Cardiac muscle cell (in vitro differentiated cells and primary cell): ENCODE measurements around the gene ARFGAP2. TPM values are rescaled to one million over a fixed set of nuclear protein-coding genes. Genes with fewer than 3 reads are reported as not detected.

Experiments
- DNase-seq, 2 donors: peaks; one replicate each; pipeline versions ENCODE4 v3.0.0 to v3.0.0-alpha.2; 2010 to 2017; ENCODE audit warnings: low read depth in 1 of 2, low spot score in 1 of 2
- H3K27ac ChIP-seq: fragments of 200-600 bp; sonication (generic); 2 replicates; pipeline ENCODE4 v1.5.1; 2016
- H3K27me3 ChIP-seq: fragments of 200-600 bp; sonication (generic); 2 replicates; pipeline ENCODE4 v1.6.0; 2016; ENCODE audit warnings: control low read depth
- H3K36me3 ChIP-seq: fragments of 200-600 bp; sonication (generic); 2 replicates; pipeline ENCODE4 v1.5.1; 2016; ENCODE audit warnings: control low read depth
- H3K4me1 ChIP-seq: fragments of 200-600 bp; sonication (generic); 2 replicates; pipeline ENCODE4 v1.8.1; 2017; ENCODE audit warnings: low read depth, mild to moderate bottlenecking, mixed run types
- H3K4me3 ChIP-seq: fragments of 200-600 bp; sonication (generic); 2 replicates; pipeline ENCODE4 v1.5.1; 2016; ENCODE audit warnings: mild to moderate bottlenecking
- H3K9me3 ChIP-seq: fragments of 200-600 bp; sonication (generic); 2 replicates; pipeline ENCODE4 v1.5.1; 2017; ENCODE audit warnings: low read depth, mild to moderate bottlenecking, control low read depth
- CTCF ChIP-seq: IDR thresholded peaks from 2 replicates; pipeline ENCODE4 v1.5.1; 2012; ENCODE audit warnings: low read depth, mild to moderate bottlenecking, low read length
- polyA plus RNA-seq: library from polyadenylated mRNA; unstranded; fragments of >200 nt; fragmentation: Nextera tagmentation; extraction: Ambion mirVana; gene quantifications from 2 replicates; pipeline ENCODE4 v1.2.1, GENCODE V29; 2016
- total RNA-seq: library from RNA; depleted of rRNA; stranded (reverse); fragments of >200 nt; gene quantifications from 2 replicates; pipeline ENCODE4 v1.2.3, GENCODE V29; 2016

Gene ARFGAP2
- total and polyA plus RNA-seq, 2 experiments from 2014 or later: 107 to 136 TPM

GRCh38 chr11:47185305-47186075 is 8.8 kb upstream of the ARFGAP2 start:
- no peaks in the 10 kb centered on the region for H3K27me3 ChIP-seq
- no peaks in the 10 kb centered on the region for H3K36me3 ChIP-seq
- peaks cover 30% of the 10 kb centered on the region for H3K4me1 ChIP-seq
- H3K27ac ChIP-seq: peak overlapping the region; percentile 91
- no peak for TF ChIP-seq CTCF
- DNase-seq: peak; percentile 43 to 85
- peak overlapping the region; percentile 80 for H3K4me3 ChIP-seq
- no peaks in the 10 kb centered on the region for H3K9me3 ChIP-seq

GRCh38 chr11:47184711-47185304 is 8.1 kb upstream of the ARFGAP2 start:
- H3K27me3 ChIP-seq: no peaks in the 10 kb centered on the region
- no peaks in the 10 kb centered on the region for H3K36me3 ChIP-seq
- H3K9me3 ChIP-seq: no peaks in the 10 kb centered on the region
- TF ChIP-seq CTCF: no peak
- H3K27ac ChIP-seq: peak overlapping the region; percentile 91
- H3K4me1 ChIP-seq: peaks cover 30% of the 10 kb centered on the region
- H3K4me3 ChIP-seq: peak overlapping the region; percentile 80
- peak in 1 of 2 donors; percentile 19 for DNase-seq

- no peak for TF ChIP-seq CTCF
- H3K27ac ChIP-seq: peak overlapping the region; percentile 91
- no peak overlapping the region for H3K4me3 ChIP-seq
- no peaks in the 10 kb centered on the region for H3K9me3 ChIP-seq
- no peaks in the 10 kb centered on the region for H3K36me3 ChIP-seq
- no peaks in the 10 kb centered on the region for H3K27me3 ChIP-seq
- peaks cover 24% of the 10 kb centered on the region for H3K4me1 ChIP-seq
- DNase-seq: no peak
These were observed 7.3 kb upstream of the ARFGAP2 start for GRCh38 chr11:47183969-47184368.

DNA sequence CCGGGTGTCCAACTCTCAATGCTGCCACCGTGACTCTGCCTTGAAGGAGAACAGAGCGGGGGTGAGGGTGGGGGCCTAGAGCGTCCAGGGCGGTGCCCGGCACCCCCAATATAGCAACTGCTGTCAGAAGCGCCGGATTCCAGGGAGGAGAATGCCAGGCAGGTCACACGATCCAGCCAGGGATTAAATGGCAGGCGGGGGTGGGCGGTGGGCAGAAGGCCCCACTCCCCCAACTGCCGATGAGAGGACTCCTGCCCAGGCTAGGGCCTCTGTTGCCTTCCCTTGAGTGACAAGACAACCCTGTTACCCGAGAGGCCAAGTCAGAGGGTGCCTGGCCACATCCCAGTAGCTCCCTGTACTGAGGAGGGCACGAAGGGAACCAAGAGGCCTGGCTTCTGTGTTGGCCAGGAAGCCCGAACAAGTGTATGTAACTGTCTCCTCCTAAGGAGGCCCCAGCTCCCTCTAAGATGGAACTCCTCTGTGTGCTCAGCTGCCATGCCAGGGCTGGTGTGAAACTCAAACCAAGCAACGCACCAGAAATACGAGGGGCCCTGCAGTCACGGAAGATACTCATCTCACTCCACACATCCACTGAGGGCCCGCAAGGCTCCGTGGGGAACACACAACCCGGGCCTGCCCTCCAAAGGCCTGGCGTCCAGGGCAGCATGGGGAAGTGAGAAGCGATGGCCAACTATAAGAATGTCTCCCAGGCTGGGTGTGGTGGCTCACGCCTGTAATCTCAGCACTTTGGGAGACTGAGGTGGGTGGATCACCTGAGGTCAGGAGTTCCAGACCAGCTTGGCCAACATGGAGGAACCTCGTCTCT is 6.6 kb upstream of the ARFGAP2 start:
- TF ChIP-seq CTCF: no peak
- no peak for DNase-seq
- Histone ChIP-seq H3K9me3 (no peaks in the 10 kb centered on the region), H3K4me3 (no peak overlapping the region), H3K27me3 (no peaks in the 10 kb centered on the region), H3K27ac (no peak overlapping the region), H3K4me1 (peaks cover 22% of the 10 kb centered on the region), H3K36me3 (no peaks in the 10 kb centered on the region)

- Histone ChIP-seq H3K36me3 (no peaks in the 10 kb centered on the region), H3K27ac (no peak overlapping the region), H3K4me3 (no peak overlapping the region), H3K9me3 (no peaks in the 10 kb centered on the region), H3K4me1 (peaks cover 20% of the 10 kb centered on the region), H3K27me3 (no peaks in the 10 kb centered on the region)
- DNase-seq: no peak
- no peak for TF ChIP-seq CTCF
These were observed 5.7 kb upstream of the ARFGAP2 start for GRCh38 chr11:47182380-47182779.
